A549 (cell line): ENCODE measurements around the gene NR4A1.

Experiments used
- BHLHE40 ChIP-seq: IDR thresholded peaks from 2 replicates; pipeline ENCODE4 v1.6.1; 2012; ENCODE audit warnings: low read depth, low read length, inconsistent platforms
- CEBPB ChIP-seq, 2 experiments: fragments of >200 bp in 1 of 2; sonication (Bioruptor Twin) in 1 of 2; formaldehyde crosslinking in 1 of 2; IDR thresholded peaks; 2 replicates each; pipeline ENCODE4 v1.6.1; 2012 to 2016
- EP300 ChIP-seq, 2 experiments: fragments of >200 bp; sonication (Bioruptor Twin); formaldehyde crosslinking; IDR thresholded peaks; 2 replicates in 1 of 2; 3 replicates in 1 of 2; pipeline ENCODE4 v1.6.1; 2016 to 2017
- ESRRA ChIP-seq: fragments of 150-350 bp; IDR thresholded peaks from 2 replicates; pipeline ENCODE4 v1.6.1; 2014; ENCODE audit warnings: mild to moderate bottlenecking, low read length, borderline replicate concordance
- MYC ChIP-seq: IDR thresholded peaks from 2 replicates; pipeline ENCODE4 v1.6.1; 2012; ENCODE audit warnings: mild to moderate bottlenecking, inconsistent platforms, low read length, improper control_type of control experiment, borderline replicate concordance
- POLR2A ChIP-seq: IDR thresholded peaks from 2 replicates; pipeline ENCODE4 v1.6.1; 2012; ENCODE audit warnings: mild to moderate bottlenecking, low read length

DNA sequence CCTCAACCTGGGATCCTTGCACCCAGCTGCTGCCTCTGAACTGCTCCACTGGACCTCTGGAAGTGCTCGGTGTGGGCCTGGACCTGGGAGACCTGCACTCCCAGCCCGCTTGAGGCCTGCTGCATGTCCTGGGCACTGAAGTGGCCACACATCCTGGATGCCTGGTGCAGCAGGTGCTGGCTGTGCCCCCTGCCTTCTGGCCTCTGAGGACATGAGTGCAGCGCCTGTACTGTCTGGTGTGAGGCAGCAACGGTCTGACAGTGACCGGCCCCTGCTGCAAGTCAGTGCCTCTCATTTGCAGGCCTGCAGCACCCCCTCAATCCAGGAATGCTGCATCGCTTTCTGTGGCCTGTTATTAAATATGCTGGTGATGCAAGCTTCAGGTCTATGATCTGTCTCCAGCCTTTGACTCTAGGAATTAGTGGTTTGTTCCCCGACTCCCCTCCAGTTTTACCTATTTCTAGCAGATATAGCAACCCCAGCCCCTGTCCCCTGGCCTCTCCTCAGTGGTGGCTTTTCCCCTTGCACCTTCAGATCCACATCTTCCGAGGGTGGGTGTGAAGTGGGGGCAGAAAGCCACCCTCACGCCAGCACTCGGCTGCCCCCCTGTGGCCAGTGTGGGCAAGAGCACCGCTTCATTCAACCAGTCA is 31.9 kb downstream of the NR4A1 start:
- TF ChIP-seq BHLHE40 (no peak), MYC (no peak), POLR2A (no peak), CEBPB (IDR thresholded peaks at IDR 0.05) (no peak; a peak in 1 of 4 replicates), EP300 (IDR thresholded peaks at IDR 0.05) (no peak), ESRRA (no peak)
